GM21367 (cell line): ENCODE data around the gene PLA2G6.
"Not testable (repeated sequence)": the region's sequence is repeated elsewhere in the genome, so short reads cannot be mapped to it uniquely, and the experiment has no call there.

ENCODE experiments used
- ATAC-seq: cut with Tn5 transposase; IDR thresholded peaks from one replicate; pipeline ENCODE4 v1.9.1; 2021; ENCODE audit not compliant: unreplicated experiment

The PLA2G6 gene

DNA sequence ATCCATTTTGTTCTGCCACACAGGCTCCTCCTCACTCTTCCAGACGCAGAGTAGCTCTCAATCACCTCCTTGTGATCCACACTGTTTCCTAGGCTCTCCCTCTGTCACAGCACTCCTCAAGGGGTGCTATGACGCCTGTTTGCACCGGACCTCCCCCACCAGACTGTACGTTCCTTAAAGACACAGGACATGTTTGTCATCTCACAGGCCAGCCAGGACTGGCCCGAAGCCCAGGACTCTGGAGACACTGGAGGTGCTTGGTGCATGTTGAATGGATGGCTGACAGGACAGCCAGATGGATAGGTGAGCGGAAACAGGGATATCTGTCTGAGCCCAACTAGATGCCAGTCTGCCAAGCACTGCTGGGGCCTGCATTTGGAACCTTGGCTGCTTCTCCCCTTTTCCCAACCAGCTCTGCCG, 13.6 kb downstream of the PLA2G6 start:
- ATAC-seq, result no peak

GRCh38 chr22:38165922-38166593, 15.6 kb downstream of the PLA2G6 start:
- ATAC-seq, result no peak

DNA sequence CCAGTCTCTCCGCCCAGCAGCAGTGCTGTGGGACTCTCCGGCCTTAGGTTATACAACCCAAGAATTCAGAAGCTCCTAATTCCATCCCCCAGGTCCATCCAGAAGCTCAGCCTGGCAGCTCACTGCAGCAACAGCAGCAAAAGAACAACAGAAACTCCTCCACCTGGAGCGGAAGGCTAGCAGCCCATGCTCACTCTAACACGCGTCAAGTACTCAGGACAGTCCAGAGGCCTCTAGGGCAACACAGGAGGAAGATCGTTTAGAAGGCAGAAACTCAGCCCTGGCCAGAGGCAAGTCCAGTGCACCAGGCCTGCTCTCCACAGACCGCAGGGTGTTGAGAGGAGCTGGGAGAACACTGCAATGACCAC, 17.1 kb downstream of the PLA2G6 start:
- ATAC-seq, result no peak

DNA sequence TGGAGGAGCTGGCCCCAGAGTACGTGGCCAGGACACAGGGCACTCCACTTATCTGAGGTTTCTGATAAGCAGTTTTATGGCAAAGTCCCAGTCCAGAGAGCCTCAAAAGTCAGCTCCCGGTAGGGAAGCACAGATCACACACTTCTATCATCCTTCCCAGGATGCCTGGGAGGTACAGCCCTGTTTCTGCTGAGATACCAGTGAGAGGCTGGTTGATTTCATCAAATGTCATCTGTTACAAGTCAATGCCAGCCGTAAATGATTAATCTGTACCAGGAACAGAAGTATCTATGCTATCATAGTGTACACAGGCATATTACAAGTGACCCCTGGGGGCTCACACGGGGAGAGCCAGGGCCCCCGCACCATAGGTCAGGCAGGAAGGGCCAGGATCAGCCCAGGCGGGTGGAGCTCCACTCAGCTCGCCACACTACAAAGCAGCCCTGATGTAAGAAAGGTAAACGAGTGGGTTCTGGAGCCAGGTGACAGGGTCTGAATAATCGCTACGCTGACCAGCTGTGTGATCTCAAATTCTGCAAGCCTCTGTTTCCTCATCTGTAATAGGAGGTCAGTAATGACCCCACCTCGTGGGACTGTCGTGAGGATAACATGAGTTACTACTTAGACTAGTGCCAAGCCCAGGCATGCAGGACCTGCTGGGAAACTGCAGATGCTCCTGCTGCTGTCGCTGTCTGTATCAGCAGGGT, 17.6 kb downstream of the PLA2G6 start:
- no peak for ATAC-seq

DNA sequence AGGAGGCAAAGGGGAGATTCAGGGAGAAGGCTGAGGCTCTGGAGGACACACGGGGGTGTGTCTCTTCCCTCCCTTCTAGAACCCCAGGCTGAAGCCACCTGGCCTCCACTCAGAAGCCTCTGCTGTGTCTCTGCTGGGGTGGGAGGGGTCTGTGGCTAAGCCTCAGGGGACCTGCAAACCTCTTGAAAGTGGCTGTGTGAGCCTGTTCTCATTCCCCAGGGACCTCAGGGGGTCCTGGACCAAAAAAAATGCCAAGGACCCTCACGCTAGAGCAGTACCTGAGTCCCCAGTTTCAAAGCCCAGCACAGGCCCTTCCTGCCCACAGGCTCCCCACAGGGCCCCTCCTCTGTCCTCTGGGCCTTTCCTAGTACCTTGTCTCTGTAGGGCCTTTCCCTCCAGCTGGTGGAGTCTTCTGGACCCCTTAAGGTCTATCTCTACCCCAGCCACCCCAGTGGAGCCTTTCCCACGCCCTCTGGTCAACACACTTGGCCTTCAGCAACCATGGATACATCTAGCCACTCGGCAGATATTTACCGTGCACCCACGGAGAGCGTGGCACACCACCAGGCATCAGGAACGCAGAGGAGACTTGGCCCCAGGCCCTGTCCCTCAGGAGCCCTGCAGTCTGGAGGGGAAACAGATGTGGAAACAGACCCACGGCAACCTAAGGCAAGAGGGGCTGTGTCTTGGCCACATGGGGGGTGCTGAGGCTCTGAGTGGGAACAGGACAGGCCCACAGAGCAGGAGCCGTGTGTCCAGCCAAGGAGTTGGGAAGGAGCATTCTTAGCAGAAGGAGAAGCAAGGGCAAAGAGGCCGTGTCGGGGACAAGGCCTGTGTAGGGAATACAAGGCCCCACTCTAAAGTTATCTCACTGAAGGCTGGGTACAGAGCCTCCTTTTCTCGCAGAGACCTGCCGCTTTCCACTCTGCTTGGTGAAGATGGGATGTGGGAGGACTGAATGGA, 18.5 kb downstream of the PLA2G6 start:
- no peak for ATAC-seq

DNA sequence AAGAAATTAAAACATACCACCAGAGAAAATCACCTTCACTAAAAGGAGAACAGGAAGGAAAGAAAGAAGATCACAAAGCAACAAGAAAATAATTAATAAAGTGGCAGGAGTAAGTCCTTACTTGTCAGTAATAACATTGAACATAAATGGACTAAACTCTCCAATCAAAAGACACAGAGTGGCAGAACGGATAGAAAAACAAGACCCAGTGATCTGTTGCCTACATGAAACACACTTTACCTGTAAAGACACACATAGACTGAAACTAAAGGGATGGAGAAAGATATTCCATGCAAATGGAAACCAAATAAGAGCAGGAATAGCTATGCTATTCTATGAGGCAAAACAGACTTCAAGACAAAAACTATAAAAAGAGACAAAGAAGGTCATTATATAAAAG, 25.9 kb downstream of the PLA2G6 start:
- no peak for ATAC-seq

GRCh38 chr22:38154563-38154915, 27.1 kb downstream of the PLA2G6 start:
- ATAC-seq, result not testable (repeated sequence)

- ATAC-seq, result no peak
Observed at GRCh38 chr22:38153821-38154562, 27.6 kb downstream of the PLA2G6 start.

DNA sequence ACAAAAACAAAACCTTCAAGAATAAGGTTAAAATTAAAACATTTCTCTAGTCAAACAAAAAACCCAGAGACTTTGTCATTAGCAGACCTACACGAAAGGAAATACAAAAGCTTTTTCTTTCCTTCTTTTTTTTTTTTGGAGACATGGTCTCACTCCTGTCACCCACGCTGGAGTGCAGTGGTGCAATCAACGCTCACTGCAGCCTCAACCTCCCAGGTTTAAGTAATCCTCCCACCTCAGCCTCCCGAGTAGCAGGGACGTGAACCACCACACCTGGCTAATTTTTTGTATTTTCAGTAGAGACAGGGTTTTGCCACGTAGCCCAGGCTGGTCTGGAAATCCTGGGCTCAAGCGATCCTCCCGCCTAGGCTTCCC, 30.5 kb downstream of the PLA2G6 start:
- ATAC-seq, result no peak

DNA sequence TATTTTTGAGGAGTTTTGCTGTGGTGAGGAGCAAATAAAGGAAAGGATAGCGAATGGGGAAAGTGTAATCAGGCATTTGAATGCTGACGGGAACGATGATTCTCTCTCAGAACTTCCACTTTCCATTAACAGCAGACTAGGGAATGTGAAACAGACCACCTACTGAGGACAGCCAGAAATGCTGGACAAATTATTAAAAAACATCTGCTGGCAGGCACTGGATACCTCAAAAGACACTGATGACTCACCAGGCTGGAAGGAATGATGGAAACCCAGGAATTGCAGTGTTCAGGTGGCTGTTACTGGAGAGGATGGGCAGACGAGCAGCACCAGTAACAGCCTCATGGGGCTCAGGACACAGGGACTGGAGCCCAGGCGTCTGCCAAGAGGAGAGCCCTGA, 33.4 kb downstream of the PLA2G6 start:
- ATAC-seq, result no peak

- ATAC-seq, result not testable (repeated sequence)
Observed at GRCh38 chr22:38146166-38146565, 35.5 kb downstream of the PLA2G6 start.

GRCh38 chr22:38144025-38144405, 37.6 kb downstream of the PLA2G6 start:
- ATAC-seq, result no peak

GRCh38 chr22:38142606-38143005, 39.0 kb downstream of the PLA2G6 start:
- no peak for ATAC-seq

DNA sequence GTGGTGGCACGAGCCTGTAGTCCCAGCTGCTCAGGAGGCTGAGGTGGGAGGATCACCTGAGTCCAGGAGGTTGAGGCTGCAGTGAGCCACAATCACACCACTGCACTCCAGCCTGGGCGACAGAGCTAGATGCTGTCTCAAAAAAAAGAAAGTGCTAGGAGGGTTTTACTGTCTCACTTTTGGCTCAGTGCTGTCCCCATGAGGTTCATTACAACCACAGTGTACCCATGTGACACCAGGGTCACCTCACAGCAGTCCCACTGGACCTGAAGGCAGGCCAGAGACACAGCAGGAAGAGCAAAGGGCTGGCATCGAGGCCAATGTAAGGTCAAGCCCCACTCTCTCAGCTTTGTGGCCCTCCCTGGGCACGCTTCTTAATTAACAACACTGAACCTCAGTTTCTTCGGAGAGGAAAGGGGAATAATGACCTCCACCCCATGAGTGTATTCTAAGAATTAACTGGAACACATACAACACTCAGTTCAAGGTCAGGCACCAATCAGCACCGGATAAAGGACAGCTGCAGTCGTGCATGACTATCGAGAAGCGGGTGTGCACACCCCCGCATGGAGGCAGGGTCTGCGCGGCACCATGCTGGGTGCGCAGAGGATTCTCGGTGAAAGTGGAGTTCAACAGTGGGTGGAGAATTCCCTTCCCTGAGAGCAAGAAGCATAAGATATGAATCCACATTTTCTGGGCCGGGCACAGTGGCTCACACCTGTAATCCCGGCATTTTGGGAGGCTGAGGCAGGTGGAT, 40.2 kb downstream of the PLA2G6 start:
- ATAC-seq, result no peak

DNA sequence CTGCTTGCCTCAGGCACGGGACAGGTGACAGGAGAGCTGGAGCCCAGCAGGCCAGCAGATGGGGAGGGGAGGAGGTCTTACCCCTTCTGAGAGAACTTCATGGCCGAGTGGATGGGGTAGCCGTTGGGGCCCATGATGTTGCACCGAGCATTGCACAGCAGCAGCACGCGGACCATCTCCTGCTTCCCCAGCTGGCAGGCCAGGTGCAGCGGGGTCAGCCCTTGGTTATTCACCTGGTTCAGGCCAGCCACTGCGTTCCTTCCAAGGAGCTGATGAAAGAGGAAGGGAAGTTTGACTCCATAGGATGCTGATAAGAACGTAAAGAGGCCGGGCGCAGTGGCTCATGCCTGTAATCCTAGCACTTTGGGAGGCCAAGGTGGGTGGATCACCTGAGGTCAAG, 41.7 kb downstream of the PLA2G6 start:
- no peak for ATAC-seq

DNA sequence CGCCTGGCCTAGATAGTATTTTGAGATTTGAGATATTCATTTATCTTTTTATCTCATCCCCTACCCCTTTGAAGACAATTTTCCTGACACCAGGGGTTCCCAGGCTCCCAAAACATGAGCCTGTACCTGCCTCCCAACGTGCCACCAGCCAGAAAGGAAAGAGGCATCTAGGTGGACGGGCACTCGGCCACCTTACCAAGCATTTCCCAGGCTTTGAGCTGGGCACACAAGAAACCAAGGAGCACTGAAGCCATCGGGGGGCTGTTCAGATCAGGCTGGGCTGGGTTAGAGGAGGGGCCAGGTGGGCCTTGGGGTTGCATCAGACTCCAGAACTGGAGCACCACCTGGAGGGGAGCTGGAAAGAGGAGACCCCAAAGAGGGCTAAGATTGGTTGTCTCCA, 42.7 kb downstream of the PLA2G6 start:
- no peak for ATAC-seq

DNA sequence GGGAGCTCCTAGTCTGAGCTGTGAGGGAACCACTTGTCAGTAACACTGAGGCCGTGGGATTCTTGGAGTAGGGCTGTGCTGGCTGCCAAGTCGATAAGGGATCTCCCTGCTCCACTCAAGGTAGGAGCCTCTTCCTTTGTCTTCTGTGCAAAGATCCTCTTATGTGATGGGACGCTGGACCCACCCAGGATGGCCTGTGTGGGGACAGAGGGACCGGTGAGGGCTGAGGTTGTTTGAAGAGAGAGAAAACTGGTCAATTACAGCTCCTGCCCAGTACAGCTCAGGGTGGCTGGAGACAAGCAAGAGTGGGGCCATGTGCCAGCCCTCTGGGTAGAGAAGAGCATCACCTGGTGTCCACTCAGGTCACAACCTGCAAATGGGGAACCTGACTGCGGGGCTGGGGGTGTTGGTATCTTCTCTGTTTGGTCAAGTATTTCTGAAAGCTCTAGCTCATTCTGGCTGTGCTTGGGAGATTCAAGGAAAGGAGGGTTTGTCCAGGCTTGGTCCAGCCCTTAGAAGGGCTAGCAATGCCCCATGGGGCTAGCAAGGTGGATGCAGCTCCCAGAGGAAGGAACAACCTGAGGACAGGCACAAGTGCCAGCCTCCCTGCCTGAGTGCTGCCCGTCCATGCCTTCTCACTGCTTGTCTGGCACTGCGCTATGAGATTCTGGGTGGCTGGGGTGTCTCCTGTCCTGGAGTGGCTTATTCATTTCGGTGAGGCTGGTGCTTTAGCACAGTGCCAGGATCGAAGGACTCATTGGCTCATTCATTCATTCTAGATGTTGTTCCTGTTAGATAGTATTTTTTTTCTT, 43.5 kb downstream of the PLA2G6 start:
- no peak for ATAC-seq

GRCh38 chr22:38136607-38137006, 45.0 kb downstream of the PLA2G6 start:
- ATAC-seq, result no peak

DNA sequence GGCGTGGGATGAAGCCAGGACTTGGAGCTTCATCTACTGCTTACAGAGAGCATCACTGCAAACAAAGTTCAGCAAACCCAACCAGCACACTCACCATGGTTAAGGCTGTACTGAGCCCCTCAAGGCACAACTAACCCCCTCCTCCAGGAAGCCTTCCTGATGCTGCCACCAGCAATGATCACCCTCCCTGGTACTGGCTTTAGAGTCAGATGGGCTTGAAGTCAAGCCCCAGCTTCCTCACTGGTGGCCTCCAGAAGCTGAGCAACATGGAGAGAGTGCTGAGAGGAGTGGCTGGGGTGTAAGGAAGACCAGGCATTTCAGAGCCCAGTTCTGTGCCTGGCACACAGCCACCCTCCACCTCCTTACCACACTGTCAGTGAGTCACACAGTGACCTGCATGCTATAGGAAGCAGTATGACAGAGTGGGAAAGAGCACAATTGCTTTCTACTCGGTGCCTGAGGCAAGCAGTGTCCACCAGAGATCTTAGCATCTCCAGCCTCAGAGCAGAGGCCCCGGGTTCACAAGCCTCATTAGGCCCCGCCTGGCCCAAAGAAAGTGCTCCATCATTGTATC, 46.4 kb downstream of the PLA2G6 start:
- no peak for ATAC-seq
